Measurements from ENCODE around the gene BZW2.

DNA sequence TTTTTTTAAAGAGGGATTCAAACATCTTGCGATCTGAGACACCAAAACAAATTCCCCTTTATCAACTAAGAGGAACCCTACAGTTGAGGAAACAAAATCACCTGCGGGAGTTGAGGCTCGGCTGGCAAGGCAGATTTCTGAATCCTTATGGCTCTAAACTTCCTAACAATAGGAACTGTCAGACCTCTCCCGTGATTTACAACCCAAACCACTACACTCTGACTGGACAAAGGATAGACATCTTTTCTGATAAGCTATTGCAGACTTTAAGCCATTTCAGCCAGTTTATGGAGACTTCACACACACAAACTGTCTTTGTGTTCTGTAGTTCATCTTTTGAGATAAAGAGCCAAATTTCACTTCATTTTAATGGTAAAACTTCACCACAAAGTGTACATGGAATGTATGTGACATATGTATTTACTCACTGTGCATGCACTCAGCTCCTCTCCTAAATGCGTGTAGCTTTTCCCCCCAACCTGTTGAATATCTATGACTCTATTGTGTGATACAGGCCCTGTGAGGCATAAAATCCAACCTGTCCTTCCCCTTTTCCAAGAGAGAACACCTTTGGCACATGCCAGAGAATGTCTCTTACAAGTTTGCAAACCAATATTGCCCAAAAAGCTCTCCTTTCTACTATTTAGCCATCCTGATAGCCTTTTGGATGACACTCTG, 92.2 kb downstream of the BZW2 start:
- TF ChIP-seq, protein P1, sequence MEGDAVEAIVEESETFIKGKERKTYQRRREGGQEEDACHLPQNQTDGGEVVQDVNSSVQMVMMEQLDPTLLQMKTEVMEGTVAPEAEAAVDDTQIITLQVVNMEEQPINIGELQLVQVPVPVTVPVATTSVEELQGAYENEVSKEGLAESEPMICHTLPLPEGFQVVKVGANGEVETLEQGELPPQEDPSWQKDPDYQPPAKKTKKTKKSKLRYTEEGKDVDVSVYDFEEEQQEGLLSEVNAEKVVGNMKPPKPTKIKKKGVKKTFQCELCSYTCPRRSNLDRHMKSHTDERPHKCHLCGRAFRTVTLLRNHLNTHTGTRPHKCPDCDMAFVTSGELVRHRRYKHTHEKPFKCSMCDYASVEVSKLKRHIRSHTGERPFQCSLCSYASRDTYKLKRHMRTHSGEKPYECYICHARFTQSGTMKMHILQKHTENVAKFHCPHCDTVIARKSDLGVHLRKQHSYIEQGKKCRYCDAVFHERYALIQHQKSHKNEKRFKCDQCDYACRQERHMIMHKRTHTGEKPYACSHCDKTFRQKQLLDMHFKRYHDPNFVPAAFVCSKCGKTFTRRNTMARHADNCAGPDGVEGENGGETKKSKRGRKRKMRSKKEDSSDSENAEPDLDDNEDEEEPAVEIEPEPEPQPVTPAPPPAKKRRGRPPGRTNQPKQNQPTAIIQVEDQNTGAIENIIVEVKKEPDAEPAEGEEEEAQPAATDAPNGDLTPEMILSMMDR (IDR thresholded peaks at IDR 0.05; ENCODE audit: poor library complexity), result no peak
- TF ChIP-seq EZH2 (IDR thresholded peaks at IDR 0.05; ENCODE audit: borderline replicate concordance), result no peak
- TF ChIP-seq EZH2phosphoT487 (IDR thresholded peaks at IDR 0.05; ENCODE audit: low read depth, severe bottlenecking, unreplicated experiment), result no peak

All from hepatocyte (in vitro differentiated cells).